IMR-90 (cell line): ENCODE measurements around the gene SMIM29. TPM values are rescaled to one million over a fixed set of nuclear protein-coding genes. Genes with fewer than 3 reads are reported as not detected.
"Not testable (repeated sequence)": the region's sequence is repeated elsewhere in the genome, so short reads cannot be mapped to it uniquely, and the experiment has no call there.

Experiments
- ATAC-seq: fragments of 200-7000 bp; cut with Tn5 transposase; 2 replicates; pipeline ENCODE4 v1.9.1; 2020; ENCODE audit warnings: low read depth, mild to moderate bottlenecking, moderate library complexity
- BruUV-seq: library from RNA; stranded (reverse); fragments of 400-500 nt; replicated peaks from 2 replicates; lab custom pipeline; 2021; lab: Mats Ljungman, UMichigan
- CTCF ChIA-PET: fragments of 300-600 bp; formaldehyde crosslinking; extraction: SDS; loops from one replicate; lab custom pipeline; 2021; ENCODE audit warnings: antibody characterized with exemption; lab: Yijun Ruan, JAX
- POLR2A ChIA-PET: fragments of 300-600 bp; sonication (Branson Sonifier 250); formaldehyde crosslinking; loops from one replicate; lab custom pipeline; 2022; ENCODE audit warnings: antibody characterized with exemption; ENCODE audit not compliant: unreplicated experiment; lab: Charles Lee
- DNase-seq: peaks from one replicate; pipeline ENCODE4 v3.0.0; 2013
- H2AFZ ChIP-seq: replicated peaks from 2 replicates; pipeline ENCODE3; 2013; ENCODE audit warnings: low read length, mild to moderate bottlenecking; ENCODE audit not compliant: poor library complexity
- H2AK5ac ChIP-seq: 2 replicates; pipeline ENCODE4 v1.6.1; 2013; ENCODE audit warnings: low read depth, low read length, inconsistent platforms
- H2AK9ac ChIP-seq: replicated peaks from 2 replicates; pipeline ENCODE3; 2013; ENCODE audit warnings: mild to moderate bottlenecking, low read depth, low read length, moderate library complexity; ENCODE audit not compliant: poor library complexity
- H2BK120ac ChIP-seq: 2 replicates; pipeline ENCODE4 v1.6.1; 2013; ENCODE audit warnings: low read depth, low read length, inconsistent platforms
- H2BK15ac ChIP-seq: 3 replicates; pipeline ENCODE4 v1.6.1; 2013; ENCODE audit warnings: low read depth, low read length, inconsistent platforms
- H2BK20ac ChIP-seq: 2 replicates; pipeline ENCODE4 v1.6.1; 2013; ENCODE audit warnings: low read depth, mild to moderate bottlenecking, inconsistent platforms, low read length, moderate library complexity
- H2BK5ac ChIP-seq: 2 replicates; pipeline ENCODE4 v1.6.1; 2013; ENCODE audit warnings: mild to moderate bottlenecking, low read depth, low read length, inconsistent platforms; ENCODE audit not compliant: poor library complexity, severe bottlenecking
- H3K14ac ChIP-seq: replicated peaks from 2 replicates; pipeline ENCODE4 v1.6.1; 2013; ENCODE audit warnings: low read depth, low read length, inconsistent platforms
- H3K18ac ChIP-seq: 2 replicates; pipeline ENCODE4 v1.6.1; 2013; ENCODE audit warnings: low read depth, low read length, control low read depth
- H3K23ac ChIP-seq: 2 replicates; pipeline ENCODE4 v1.6.1; 2013; ENCODE audit warnings: low read depth, low read length, inconsistent platforms
- H3K27ac ChIP-seq: 2 replicates; pipeline ENCODE4 v1.5.1; 2013; ENCODE audit warnings: mild to moderate bottlenecking, control low read depth, low read length; ENCODE audit not compliant: insufficient read depth
- H3K27me3 ChIP-seq: 2 replicates; pipeline ENCODE4 v1.6.1; 2013; ENCODE audit warnings: low read length; ENCODE audit not compliant: control insufficient read depth, insufficient read depth
- H3K36me3 ChIP-seq: 2 replicates; pipeline ENCODE4 v1.6.1; 2013; ENCODE audit warnings: low read length, mixed read lengths; ENCODE audit not compliant: control insufficient read depth, insufficient read depth
- H3K4ac ChIP-seq: 2 replicates; pipeline ENCODE4 v1.6.1; 2013; ENCODE audit warnings: low read depth, low read length, inconsistent platforms
- H3K4me1 ChIP-seq: 2 replicates; pipeline ENCODE4 v1.6.1; 2013; ENCODE audit warnings: low read length, mixed read lengths; ENCODE audit not compliant: control insufficient read depth, insufficient read depth
- H3K4me2 ChIP-seq: 2 replicates; pipeline ENCODE4 v1.6.1; 2013; ENCODE audit warnings: low read depth, mild to moderate bottlenecking, control low read depth, low read length, moderate library complexity
- H3K4me3 ChIP-seq: 2 replicates; pipeline ENCODE4 v1.5.1; 2013; ENCODE audit warnings: low read depth, mild to moderate bottlenecking, control low read depth, low read length, moderate library complexity; ENCODE audit not compliant: insufficient read depth
- H3K56ac ChIP-seq: 2 replicates; pipeline ENCODE4 v1.6.1; 2013; ENCODE audit warnings: low read length, inconsistent platforms; ENCODE audit not compliant: insufficient read depth; ENCODE audit errors: extremely low read depth
- H3K79me1 ChIP-seq, 2 experiments: 2 replicates each; pipeline ENCODE4 v1.6.1; 2013; ENCODE audit warnings: low read length in 2 of 2, inconsistent platforms in 1 of 2, low read depth in 1 of 2
- H3K9ac ChIP-seq: 2 replicates; pipeline ENCODE4 v1.6.1; 2013; ENCODE audit warnings: low read depth, low read length, control low read depth
- H3K9me1 ChIP-seq: 2 replicates; pipeline ENCODE4 v1.6.1; 2013; ENCODE audit warnings: low read length, inconsistent platforms; ENCODE audit not compliant: insufficient read depth
- H3K9me3 ChIP-seq: 2 replicates; pipeline ENCODE4 v1.6.1; 2013; ENCODE audit warnings: low read length; ENCODE audit not compliant: control insufficient read depth, insufficient read depth
- H4K20me1 ChIP-seq: 2 replicates; pipeline ENCODE4 v1.6.1; 2013; ENCODE audit warnings: low read length, inconsistent platforms; ENCODE audit not compliant: insufficient read depth
- H4K5ac ChIP-seq: 2 replicates; pipeline ENCODE4 v1.6.1; 2013; ENCODE audit warnings: mild to moderate bottlenecking, low read depth, low read length, control low read depth
- H4K8ac ChIP-seq, 2 experiments: 2 replicates each; pipeline ENCODE4 v1.6.1; 2013; ENCODE audit warnings: low read depth in 2 of 2, low read length in 2 of 2, control low read depth in 1 of 2, inconsistent platforms in 1 of 2
- H4K91ac ChIP-seq: 2 replicates; pipeline ENCODE4 v1.6.1; 2013; ENCODE audit warnings: low read depth, low read length, inconsistent platforms; ENCODE audit not compliant: insufficient read depth
- WGBS, 2 experiments: methylation state at CpG; one replicate each; pipeline versions ENCODE4 v1.1.5 to v1.1.7; 2013; ENCODE audit warnings: missing lambda C conversion rate in 2 of 2; ENCODE audit not compliant: insufficient read length in 1 of 2; ENCODE audit errors: extremely low coverage in 2 of 2; 5-methylcytosine and 5-hydroxymethylcytosine counted together
- dilution Hi-C: fragments of 300-500 bp; cut with HindIII; formaldehyde crosslinking; loops from one replicate; pipeline ENCODE4 v1.14.3; 2018; ENCODE audit warnings: low sequenced_read_pairs; ENCODE audit not compliant: unreplicated experiment
- in situ Hi-C: fragments of 300-500 bp; cut with MboI; formaldehyde crosslinking; loops from 3 replicates; pipeline ENCODE4 v1.14.3; 2019; ENCODE audit warnings: low sequenced_read_pairs, inconsistent platforms, mixed read lengths
- intact Hi-C: fragments of 100-400 bp; cut with micrococcal nuclease; formaldehyde crosslinking; loops from 2 replicates; pipeline ENCODE4 v1.10.0; 2022
- polyA plus RNA-seq, 3 experiments: library from polyadenylated mRNA; depleted of rRNA; stranded (reverse); fragments of >200 nt; gene quantifications; 2 replicates each; pipeline ENCODE4 v1.2.3, GENCODE V29; 2012; ENCODE audit warnings: low replicate concordance in 1 of 3
- total RNA-seq: library from RNA; depleted of rRNA; stranded (reverse); fragments of >200 nt; gene quantifications from 2 replicates; pipeline ENCODE4 v1.2.3, GENCODE V29; 2012

Gene SMIM29
- total and polyA plus RNA-seq, 2 of the 4 experiments (the other 2 are of a cell fraction), result 8.4 to 28.9 TPM

DNA sequence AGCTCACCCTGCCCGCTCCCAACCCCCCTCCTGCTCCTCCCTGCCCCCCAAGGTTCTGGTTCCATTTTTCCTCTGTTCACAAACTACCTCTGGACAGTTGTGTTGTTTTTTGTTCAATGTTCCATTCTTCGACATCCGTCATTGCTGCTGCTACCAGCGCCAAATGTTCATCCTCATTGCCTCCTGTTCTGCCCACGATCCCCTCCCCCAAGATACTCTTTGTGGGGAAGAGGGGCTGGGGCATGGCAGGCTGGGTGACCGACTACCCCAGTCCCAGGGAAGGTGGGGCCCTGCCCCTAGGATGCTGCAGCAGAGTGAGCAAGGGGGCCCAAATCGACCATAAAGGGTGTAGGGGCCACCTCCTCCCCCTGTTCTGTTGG is 3.1 kb downstream of the SMIM29 start:
- dilution Hi-C loops, H2AK9ac ChIP-seq, H3K4me2 ChIP-seq, ATAC-seq, intact Hi-C loops, CTCF ChIA-PET, POLR2A ChIA-PET, BruUV-seq, H3K18ac ChIP-seq, H4K5ac ChIP-seq, H2BK5ac ChIP-seq, H3K27me3 ChIP-seq, DNase-seq, H2BK120ac ChIP-seq, H3K4ac ChIP-seq, H3K23ac ChIP-seq, H3K9me3 ChIP-seq, H4K8ac ChIP-seq, H3K56ac ChIP-seq, H3K14ac ChIP-seq, H2BK20ac ChIP-seq, H2AFZ ChIP-seq, H3K4me3 ChIP-seq, H3K9ac ChIP-seq, H2BK15ac ChIP-seq, H3K27ac ChIP-seq: not testable (repeated sequence)
- Histone ChIP-seq H3K79me1 (peaks cover 19 to 68% of the 10 kb centered on the region in 2 experiments), H4K91ac (peak overlapping the region; percentile 9; the same call in 1 of the 2 replicates), H4K20me1 (peaks cover 14% of the 10 kb centered on the region), H3K36me3 (peaks cover 26% of the 10 kb centered on the region), H3K9me1 (peaks cover 19% of the 10 kb centered on the region), H2AK5ac (peak overlapping the region; percentile 66), H3K4me1 (peaks cover 29% of the 10 kb centered on the region)
- in situ Hi-C loops, result loop anchor here (5.0 to 10.0 kb wide), 2 partner anchors 162 to 359 kb away; no protein-coding TSS in a partner anchor
- WGBS, 2 experiments, result no CpG with 5 or more reads among the region's 7 CpGs

DNA sequence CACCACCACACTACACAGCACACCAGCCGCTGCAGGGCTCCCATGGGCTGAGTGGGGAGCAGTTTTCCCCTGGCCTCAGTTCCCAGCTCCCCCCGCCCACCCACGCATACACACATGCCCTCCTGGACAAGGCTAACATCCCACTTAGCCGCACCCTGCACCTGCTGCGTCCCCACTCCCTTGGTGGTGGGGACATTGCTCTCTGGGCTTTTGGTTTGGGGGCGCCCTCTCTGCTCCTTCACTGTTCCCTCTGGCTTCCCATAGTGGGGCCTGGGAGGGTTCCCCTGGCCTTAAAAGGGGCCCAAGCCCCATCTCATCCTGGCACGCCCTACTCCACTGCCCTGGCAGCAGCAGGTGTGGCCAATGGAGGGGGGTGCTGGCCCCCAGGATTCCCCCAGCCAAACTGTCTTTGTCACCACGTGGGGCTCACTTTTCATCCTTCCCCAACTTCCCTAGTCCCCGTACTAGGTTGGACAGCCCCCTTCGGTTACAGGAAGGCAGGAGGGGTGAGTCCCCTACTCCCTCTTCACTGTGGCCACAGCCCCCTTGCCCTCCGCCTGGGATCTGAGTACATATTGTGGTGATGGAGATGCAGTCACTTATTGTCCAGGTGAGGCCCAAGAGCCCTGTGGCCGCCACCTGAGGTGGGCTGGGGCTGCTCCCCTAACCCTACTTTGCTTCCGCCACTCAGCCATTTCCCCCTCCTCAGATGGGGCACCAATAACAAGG is 3.6 kb downstream of the SMIM29 start:
- Histone ChIP-seq H3K27ac (peak overlapping the region; percentile 65; the same call in 1 of the 2 replicates), H4K8ac (peak overlapping the region in 1 of 2 experiments; percentile 27; a peak in 2 of 4 replicates), H3K79me1 (peaks cover 18 to 71% of the 10 kb centered on the region in 2 experiments), H4K20me1 (peaks cover 16% of the 10 kb centered on the region), H2BK5ac (peak overlapping the region; percentile 67), H3K36me3 (peaks cover 27% of the 10 kb centered on the region), H3K9me1 (peaks cover 20% of the 10 kb centered on the region), H2AK5ac (peak overlapping the region; percentile 87), H3K4ac (peak overlapping the region; percentile 47), H4K91ac (peak overlapping the region; percentile 35), H3K4me1 (peaks cover 29% of the 10 kb centered on the region), H2BK120ac (0 out of 2 replicates have a peak overlapping the region, but pooled peaks have one; percentile 7)
- H2BK15ac ChIP-seq, H2AK9ac ChIP-seq, H3K4me3 ChIP-seq, H3K9ac ChIP-seq, H3K23ac ChIP-seq, ATAC-seq, POLR2A ChIA-PET, H3K14ac ChIP-seq, H3K27me3 ChIP-seq, intact Hi-C loops, H3K18ac ChIP-seq, H3K4me2 ChIP-seq, H2AFZ ChIP-seq, H3K9me3 ChIP-seq, H4K5ac ChIP-seq, H2BK20ac ChIP-seq, dilution Hi-C loops, H3K56ac ChIP-seq, DNase-seq: not testable (repeated sequence)
- CTCF ChIA-PET, result interaction anchor here (1.8 kb wide), 1 partner anchor 49 kb away, joined by 7 read pairs; no protein-coding TSS in a partner anchor
- 100% methylated on average over 1 of the region's 13 CpGs; no CpG with 5 or more reads in 1 of the 2 experiments for WGBS, 2 experiments
- in situ Hi-C loops, result loop anchor here (5.0 to 10.0 kb wide), 2 partner anchors 162 to 360 kb away; no protein-coding TSS in a partner anchor
- TSS peak; percentile 94 for BruUV-seq
